K562 (cell line): ENCODE data around the gene GJD4. TPM values are rescaled to one million over a fixed set of nuclear protein-coding genes. Genes with fewer than 3 reads are reported as not detected.

Source experiments
- ATAC-seq: fragments of 200-7000 bp; cut with Tn5 transposase; 3 replicates; pipeline ENCODE4 v1.9.1; 2020; ENCODE audit warnings: moderate library complexity
- BruUV-seq: library from RNA; stranded (reverse); fragments of 400-500 nt; replicated peaks from 2 replicates; lab custom pipeline; 2021; lab: Mats Ljungman, UMichigan
- CTCF ChIA-PET: fragments of 300-600 bp; formaldehyde crosslinking; extraction: SDS; loops from one replicate; lab custom pipeline; 2021; ENCODE audit warnings: low intra/inter-chr PET ratio; lab: Yijun Ruan, JAX
- POLR2A ChIA-PET: fragments of 300-600, 350-650 bp; sonication (Branson Sonifier 250); formaldehyde crosslinking; extraction: SDS; loops from one replicate; lab custom pipeline; 2021; ENCODE audit warnings: antibody characterized with exemption, inconsistent platforms; lab: Yijun Ruan, JAX
- DNase-seq, 4 experiments: peaks; one replicate each; pipeline versions ENCODE4 v3.0.0 to v3.0.0-alpha.2; 2011 to 2018; ENCODE audit warnings: low spot score in 3 of 4, mixed read lengths in 3 of 4; ENCODE audit errors: extremely low read depth in 1 of 4
- FAIRE-seq: peaks from 2 replicates; lab custom pipeline; 2011; peaks lifted over from hg19 to GRCh38; lab: Jason Lieb, UNC
- H2AFZ ChIP-seq: 2 replicates; pipeline ENCODE4 v1.6.0; 2011; ENCODE audit warnings: low read depth, low read length, control low read depth, inconsistent platforms
- H3K27ac ChIP-seq: fragments of 200-600 bp; 3 replicates; pipeline ENCODE4 v1.8.0; 2011; ENCODE audit warnings: low read depth, mild to moderate bottlenecking, control low read depth, inconsistent platforms, low read length, moderate library complexity, mixed read lengths; ENCODE audit errors: extremely low read depth
- H3K27me3 ChIP-seq, 2 experiments: fragments of 300-600 bp in 1 of 2; 2 replicates in 1 of 2; 3 replicates in 1 of 2; pipeline versions ENCODE4 v1.6.0 to v1.8.0; 2011; ENCODE audit warnings: inconsistent platforms in 2 of 2, low read length in 2 of 2, mild to moderate bottlenecking in 1 of 2, mixed read lengths in 1 of 2, moderate library complexity in 1 of 2; ENCODE audit not compliant: control insufficient read depth in 2 of 2, insufficient read depth in 2 of 2
- H3K36me3 ChIP-seq: fragments of 300-600 bp; 3 replicates; pipeline ENCODE4 v1.8.0; 2011; ENCODE audit warnings: mild to moderate bottlenecking, low read length, inconsistent platforms; ENCODE audit not compliant: control insufficient read depth, insufficient read depth
- H3K4me1 ChIP-seq, 2 experiments: fragments of 200-600 bp in 1 of 2; replicated peaks in 1 of 2; 2 replicates in 1 of 2; 3 replicates in 1 of 2; pipeline versions ENCODE4 v1.5.1 to v1.8.0; 2011; ENCODE audit warnings: inconsistent platforms in 2 of 2, low read length in 2 of 2, mild to moderate bottlenecking in 1 of 2, mixed read lengths in 1 of 2, moderate library complexity in 1 of 2; ENCODE audit not compliant: control insufficient read depth in 2 of 2, insufficient read depth in 2 of 2
- H3K4me2 ChIP-seq: 2 replicates; pipeline ENCODE4 v1.6.1; 2011; ENCODE audit warnings: low read length, control low read depth, inconsistent platforms, mixed read lengths; ENCODE audit not compliant: insufficient read depth
- H3K4me3 ChIP-seq: fragments of 200-600 bp; sonication (generic), shearing (Covaris generic); 2 replicates; pipeline ENCODE4 v1.5.1; 2016; ENCODE audit warnings: control low read depth, inconsistent platforms
- H3K79me2 ChIP-seq: fragments of 200-600 bp; 3 replicates; pipeline ENCODE4 v1.8.0; 2011; ENCODE audit warnings: low read length, inconsistent platforms; ENCODE audit not compliant: control insufficient read depth, insufficient read depth
- H3K9ac ChIP-seq, 2 experiments: 2 replicates each; pipeline versions ENCODE4 v1.6.0 to v1.6.1; 2011; ENCODE audit warnings: low read depth in 2 of 2, low read length in 2 of 2, control low read depth in 1 of 2, inconsistent platforms in 1 of 2, mild to moderate bottlenecking in 1 of 2, mixed read lengths in 1 of 2; ENCODE audit not compliant: insufficient read depth in 1 of 2
- H3K9me1 ChIP-seq: one replicate; pipeline ENCODE4 v1.6.0; 2011; ENCODE audit warnings: inconsistent platforms, mild to moderate bottlenecking, low read length, moderate library complexity; ENCODE audit not compliant: control insufficient read depth, insufficient read depth
- H3K9me3 ChIP-seq: replicated peaks from 2 replicates; pipeline ENCODE4 v1.5.1; 2011; ENCODE audit warnings: low read depth, low read length, inconsistent platforms; ENCODE audit not compliant: control insufficient read depth, insufficient read depth
- H4K20me1 ChIP-seq: replicated peaks from 2 replicates; pipeline ENCODE4 v1.6.1; 2011; ENCODE audit warnings: low read length, inconsistent platforms, mixed read lengths; ENCODE audit not compliant: control insufficient read depth, insufficient read depth
- HNRNPH1 ChIP-seq: fragments of 200-400 bp; formaldehyde crosslinking; optimal IDR thresholded peaks from 2 replicates; pipeline ENCODE3; 2017; ENCODE audit warnings: low read depth, mild to moderate bottlenecking, low read length, moderate library complexity
- IFI16 ChIP-seq: fragments of 250-450 bp; sonication (Bioruptor Pico); IDR thresholded peaks from 2 replicates; pipeline ENCODE4 v2.1.2; 2022; ENCODE audit warnings: mild to moderate bottlenecking, inconsistent platforms
- ILK ChIP-seq: fragments of 450-650 bp; IDR thresholded peaks from 2 replicates; pipeline ENCODE4 v1.6.1; 2016; ENCODE audit warnings: missing genetic modification characterization, low read depth, mild to moderate bottlenecking, missing compliant biosample characterization, moderate library complexity, borderline replicate concordance
- KLF13 ChIP-seq: fragments of 450-650 bp; IDR thresholded peaks from 2 replicates; pipeline ENCODE4 v1.6.1; 2016; ENCODE audit warnings: missing genetic modification characterization, low read depth, mild to moderate bottlenecking, missing compliant biosample characterization, moderate library complexity, borderline replicate concordance
- NR2C2 ChIP-seq, 2 experiments: fragments of 200-800 bp in 1 of 2; sonication (Bioruptor generic) in 1 of 2; sonication (generic) in 1 of 2; formaldehyde crosslinking in 1 of 2; IDR thresholded peaks; 2 replicates each; pipeline versions ENCODE4 v1.6.1 to v1.8.0; 2016 to 2022; ENCODE audit warnings: mild to moderate bottlenecking in 1 of 2, missing compliant biosample characterization in 1 of 2, missing genetic modification characterization in 1 of 2, missing genetic modification reagents in 1 of 2
- PHF8 ChIP-seq: fragments of 200-600 bp; sonication (generic); IDR thresholded peaks from 2 replicates; pipeline ENCODE4 v1.6.1; 2012; ENCODE audit warnings: mixed run types, mild to moderate bottlenecking, inconsistent platforms, low read length, moderate library complexity, borderline replicate concordance
- PRMT5 ChIP-seq: sonication (generic); formaldehyde crosslinking; IDR thresholded peaks from 2 replicates; pipeline ENCODE4 v1.5.0; 2020; ENCODE audit warnings: missing genetic modification reagents
- RCOR1 ChIP-seq, 2 experiments: IDR thresholded peaks; 2 replicates each; pipeline ENCODE4 v1.6.1; 2012; ENCODE audit warnings: low read depth in 2 of 2, low read length in 2 of 2, borderline replicate concordance in 1 of 2, improper control_type of control experiment in 1 of 2
- WGBS: fragments of 100-300 bp; shearing (Covaris generic); methylation state at CpG from one replicate; pipeline ENCODE4 v1.1.6; 2016; ENCODE audit warnings: low coverage, mixed read lengths; ENCODE audit not compliant: insufficient coverage; ENCODE audit errors: missing lambda C conversion rate; 5-methylcytosine and 5-hydroxymethylcytosine counted together
- in situ Hi-C: fragments of 300-500 bp; cut with MboI; formaldehyde crosslinking; loops from 4 replicates; pipeline ENCODE4 v1.15.0; 2018; ENCODE audit warnings: inconsistent platforms, mixed read lengths
- intact Hi-C: fragments of 100-400 bp; cut with micrococcal nuclease; formaldehyde crosslinking; loops from 2 replicates; pipeline ENCODE4 v1.14.2; 2022
- polyA plus RNA-seq, 8 experiments: library from polyadenylated mRNA; depleted of rRNA in 4 of 8; stranded (reverse) in 5 of 8; unstranded in 3 of 8; fragments of >200 nt; fragmentation: Nextera tagmentation in 2 of 8; fragmentation: Illumina TruSeq in 1 of 8; extraction: Ambion mirVana in 2 of 8; extraction: Trizol in 1 of 8; gene quantifications; 2 replicates each; pipeline versions ENCODE4 v1.2.1 to v1.2.3, GENCODE V29; 2011 to 2014; ENCODE audit warnings: inconsistent platforms in 1 of 8, missing spikeins in 1 of 8
- total RNA-seq, 7 experiments: library from RNA; depleted of rRNA in 6 of 7; stranded (reverse); fragments of >200 nt in 6 of 7; fragmentation: Illumina TruSeq in 2 of 7; extraction: Trizol in 2 of 7; gene quantifications; 2 replicates each; pipeline versions ENCODE4 v1.2.1 to v1.2.3, GENCODE V29; 2011 to 2021; ENCODE audit warnings: low replicate concordance in 1 of 7
- TF ChIP-seq, protein P1 (sequence below): fragments of 250-450 bp; sonication (Bioruptor Pico); IDR thresholded peaks from 2 replicates; pipeline ENCODE4 v1.4.0; 2020; ENCODE audit warnings: mild to moderate bottlenecking, moderate library complexity

Gene GJD4
- total and polyA plus RNA-seq, 9 of the 15 experiments (the other 6 are each of a cell fraction or from before 2014, with no cell fraction given) = not detected

- no peak overlapping the region for H3K4me2 ChIP-seq
- no peaks in the 10 kb centered on the region for H3K27me3 ChIP-seq
- POLR2A ChIA-PET = interaction anchor here (0.6 kb wide), 1 partner anchor 17 kb away, joined by 3 read pairs; no protein-coding TSS in a partner anchor
- H3K79me2 ChIP-seq = no peaks in the 10 kb centered on the region
- intact Hi-C loops (no loop called here), in situ Hi-C loops (loop anchor here (25.0 kb wide), 1 partner anchor 333 kb away; no protein-coding TSS in a partner anchor)
- peaks cover 49% of the 10 kb centered on the region; the same call in 2 of the 3 replicates for H3K36me3 ChIP-seq
- ATAC-seq (no peak), DNase-seq (no peak)
- H3K4me1 ChIP-seq = no peaks in the 10 kb centered on the region; a peak in 1 of 5 replicates
- H3K9me1 ChIP-seq = no peaks in the 10 kb centered on the region
- H4K20me1 ChIP-seq = no peaks in the 10 kb centered on the region
- no TSS peak for BruUV-seq
- H3K9me3 ChIP-seq = no peaks in the 10 kb centered on the region
- 85% methylated on average over 4 of the region's 4 CpGs for WGBS
- H3K9ac ChIP-seq = no peak overlapping the region
- no peak overlapping the region for H2AFZ ChIP-seq
- TF ChIP-seq HNRNPH1 (no peak), IFI16 (CRISPR knock-in tag) (no peak)
- TF ChIP-seq, all 486 proteins: peak for 0
- CTCF ChIA-PET = no interaction called here
- no peak for FAIRE-seq
- Histone ChIP-seq H3K27ac (no peak overlapping the region), H3K4me3 (no peak overlapping the region)
Observed at GRCh38 chr10:35569836-35570235, 35.3 kb upstream of the GJD4 start.

DNA sequence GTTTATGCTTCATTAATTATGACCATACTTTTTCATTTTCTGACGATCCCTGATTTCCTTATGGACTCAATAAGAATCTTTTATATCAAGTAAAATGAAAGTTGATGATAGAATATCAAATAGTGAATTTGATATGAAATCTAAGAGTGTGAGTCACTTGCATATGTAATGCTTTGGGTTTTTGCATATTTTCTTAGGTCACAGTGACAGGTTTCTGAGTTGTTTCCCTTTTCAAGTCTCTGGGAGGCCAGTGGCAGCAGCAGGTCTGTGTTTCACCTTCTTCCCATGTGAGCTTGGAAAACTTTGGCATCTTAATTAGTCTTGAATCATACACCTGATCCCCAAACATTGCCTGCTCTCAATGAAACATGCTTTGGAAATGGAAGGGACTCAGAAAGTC, 34.7 kb upstream of the GJD4 start:
- ChIA-PET POLR2A (no interaction called here), CTCF (no interaction called here)
- Histone ChIP-seq H3K9ac (no peak overlapping the region), H3K4me3 (no peak overlapping the region), H3K4me1 (no peaks in the 10 kb centered on the region; a peak in 1 of 5 replicates), H2AFZ (no peak overlapping the region), H3K79me2 (no peaks in the 10 kb centered on the region), H3K4me2 (no peak overlapping the region), H3K9me3 (no peaks in the 10 kb centered on the region), H3K9me1 (no peaks in the 10 kb centered on the region), H4K20me1 (no peaks in the 10 kb centered on the region), H3K27ac (no peak overlapping the region), H3K27me3 (no peaks in the 10 kb centered on the region), H3K36me3 (peaks cover 45% of the 10 kb centered on the region; the same call in 2 of the 3 replicates)
- ATAC-seq (no peak), DNase-seq (no peak), FAIRE-seq (no peak)
- WGBS = 100% methylated on average over 1 of the region's 1 CpG
- no peak for TF ChIP-seq RCOR1 (IDR thresholded peaks at IDR 0.05; ENCODE audit: borderline replicate concordance in 1 of 2, low read depth in 2 of 2, low read length in 2 of 2)
- no peak for TF ChIP-seq PHF8
- no peak for TF ChIP-seq ILK (tag)
- TF ChIP-seq, protein P1, sequence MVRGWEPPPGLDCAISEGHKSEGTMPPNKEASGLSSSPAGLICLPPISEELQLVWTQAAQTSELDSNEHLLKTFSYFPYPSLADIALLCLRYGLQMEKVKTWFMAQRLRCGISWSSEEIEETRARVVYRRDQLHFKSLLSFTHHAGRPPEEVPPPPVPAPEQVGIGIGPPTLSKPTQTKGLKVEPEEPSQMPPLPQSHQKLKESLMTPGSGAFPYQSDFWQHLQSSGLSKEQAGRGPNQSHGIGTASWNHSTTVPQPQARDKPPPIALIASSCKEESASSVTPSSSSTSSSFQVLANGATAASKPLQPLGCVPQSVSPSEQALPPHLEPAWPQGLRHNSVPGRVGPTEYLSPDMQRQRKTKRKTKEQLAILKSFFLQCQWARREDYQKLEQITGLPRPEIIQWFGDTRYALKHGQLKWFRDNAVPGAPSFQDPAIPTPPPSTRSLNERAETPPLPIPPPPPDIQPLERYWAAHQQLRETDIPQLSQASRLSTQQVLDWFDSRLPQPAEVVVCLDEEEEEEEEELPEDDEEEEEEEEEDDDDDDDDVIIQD (CRISPR knock-in tag) = no peak
- TF ChIP-seq PRMT5 (CRISPR knock-in tag) = no peak
- TF ChIP-seq NR2C2 (CRISPR knock-in tag; IDR thresholded peaks at IDR 0.05) = no peak
- TF ChIP-seq NR2C2 (tag; IDR thresholded peaks at IDR 0.05) = no peak
- TF ChIP-seq KLF13 = no peak
- intact Hi-C loops (no loop called here), in situ Hi-C loops (loop anchor here (25.0 kb wide), 1 partner anchor 333 kb away; no protein-coding TSS in a partner anchor)
- TSS peak; percentile 31 for BruUV-seq
